GM19099 (cell line): ENCODE measurements around the gene ASIC4.

Experiments used
- POLR2A ChIP-seq: IDR thresholded peaks from 3 replicates; pipeline ENCODE4 v1.6.1; 2011; ENCODE audit warnings: low read depth; ENCODE audit not compliant: insufficient read length; ENCODE audit errors: extremely low read depth

The ASIC4 gene

DNA sequence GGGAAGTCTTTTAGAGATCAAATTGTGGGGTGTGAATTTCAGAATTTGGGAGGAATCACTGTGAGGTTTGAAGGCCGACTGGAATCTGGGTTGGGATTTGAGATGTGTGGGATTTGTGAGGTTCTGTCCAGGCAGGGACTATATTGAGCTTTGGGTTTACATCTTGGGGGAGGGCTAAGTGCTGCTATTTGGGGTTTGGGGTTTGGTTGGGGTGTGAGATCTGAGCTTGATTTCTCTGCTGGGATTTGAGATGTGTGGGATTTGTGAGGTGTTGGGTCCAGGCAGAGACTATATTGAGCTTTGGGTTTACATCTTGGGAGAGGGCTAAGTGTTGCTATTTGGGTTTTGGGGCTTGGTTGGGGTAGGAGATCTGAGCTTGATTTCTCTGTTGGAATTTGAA, 14.7 kb upstream of the ASIC4 start:
- TF ChIP-seq POLR2A, result no peak

DNA sequence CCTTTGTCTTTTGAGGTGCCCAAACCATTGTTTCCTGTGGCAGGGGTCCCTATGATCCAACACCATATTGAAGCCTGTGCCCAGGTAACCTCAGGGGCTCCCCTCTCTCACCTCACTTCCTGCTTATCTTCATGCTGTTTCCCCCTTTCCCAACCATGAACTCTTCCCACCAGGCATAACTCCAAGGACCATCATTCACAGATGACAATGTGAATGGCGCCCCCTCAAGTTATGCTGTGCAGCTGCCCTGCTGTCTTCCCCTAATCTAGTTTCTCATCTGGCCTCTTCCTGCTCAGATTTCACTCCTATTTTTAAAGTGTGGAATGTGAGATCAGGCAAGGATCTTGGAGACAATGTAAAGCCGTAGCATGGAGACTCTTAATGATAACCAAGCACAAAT, 14.1 kb upstream of the ASIC4 start:
- TF ChIP-seq POLR2A, result no peak

DNA sequence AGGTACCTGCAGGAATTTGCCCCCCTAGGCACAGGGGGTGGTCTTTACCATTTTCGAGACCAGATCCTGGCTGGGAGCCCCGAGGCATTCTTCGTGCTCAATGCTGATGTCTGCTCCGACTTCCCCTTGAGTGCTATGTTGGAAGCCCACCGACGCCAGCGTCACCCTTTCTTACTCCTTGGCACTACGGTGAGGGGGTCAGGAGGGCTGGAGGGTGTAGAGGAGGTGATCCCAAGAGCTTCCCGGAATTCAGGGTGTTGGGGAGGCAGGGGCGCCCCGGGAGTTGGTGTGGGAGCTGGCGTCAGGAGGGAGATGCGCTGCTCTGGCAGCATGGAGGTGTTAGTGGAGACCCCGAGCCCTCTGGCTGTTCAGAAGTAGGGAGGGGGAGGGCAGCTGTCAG, 12.4 kb upstream of the ASIC4 start:
- no peak for TF ChIP-seq POLR2A

DNA sequence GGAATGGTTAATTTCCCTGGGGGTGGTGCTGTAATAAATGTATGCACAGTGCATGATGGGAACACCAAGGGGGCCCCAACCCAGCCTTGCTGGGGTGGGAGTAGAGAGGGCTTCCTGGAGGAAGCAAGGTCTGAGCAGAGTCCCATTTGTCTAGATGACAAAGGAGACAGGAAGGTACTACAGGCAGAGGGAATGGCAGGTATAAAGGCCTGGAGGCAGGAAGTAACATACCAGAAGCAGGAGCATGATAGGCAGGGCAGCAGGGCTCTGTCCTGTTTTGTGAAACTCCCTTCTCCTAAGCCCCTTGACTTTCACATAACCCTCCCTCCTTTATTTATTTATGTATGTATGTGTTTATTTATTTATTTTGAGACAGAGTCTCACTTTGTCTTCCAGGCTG, 11.7 kb upstream of the ASIC4 start:
- TF ChIP-seq POLR2A, result no peak

GRCh38 chr2:219505585-219505984, 8.7 kb upstream of the ASIC4 start:
- no peak for TF ChIP-seq POLR2A

GRCh38 chr2:219506153-219506801, 8.0 kb upstream of the ASIC4 start:
- TF ChIP-seq POLR2A, result no peak

- TF ChIP-seq POLR2A, result no peak
Measured at GRCh38 chr2:219506802-219507526, 7.3 kb upstream of the ASIC4 start.

- no peak for TF ChIP-seq POLR2A
Measured at GRCh38 chr2:219507581-219508443, 6.5 kb upstream of the ASIC4 start.

GRCh38 chr2:219508444-219508734, 5.9 kb upstream of the ASIC4 start:
- TF ChIP-seq POLR2A, result no peak

- no peak for TF ChIP-seq POLR2A
Measured at GRCh38 chr2:219508971-219509779, 5.1 kb upstream of the ASIC4 start.

GRCh38 chr2:219509780-219510511, 4.3 kb upstream of the ASIC4 start:
- no peak for TF ChIP-seq POLR2A

DNA sequence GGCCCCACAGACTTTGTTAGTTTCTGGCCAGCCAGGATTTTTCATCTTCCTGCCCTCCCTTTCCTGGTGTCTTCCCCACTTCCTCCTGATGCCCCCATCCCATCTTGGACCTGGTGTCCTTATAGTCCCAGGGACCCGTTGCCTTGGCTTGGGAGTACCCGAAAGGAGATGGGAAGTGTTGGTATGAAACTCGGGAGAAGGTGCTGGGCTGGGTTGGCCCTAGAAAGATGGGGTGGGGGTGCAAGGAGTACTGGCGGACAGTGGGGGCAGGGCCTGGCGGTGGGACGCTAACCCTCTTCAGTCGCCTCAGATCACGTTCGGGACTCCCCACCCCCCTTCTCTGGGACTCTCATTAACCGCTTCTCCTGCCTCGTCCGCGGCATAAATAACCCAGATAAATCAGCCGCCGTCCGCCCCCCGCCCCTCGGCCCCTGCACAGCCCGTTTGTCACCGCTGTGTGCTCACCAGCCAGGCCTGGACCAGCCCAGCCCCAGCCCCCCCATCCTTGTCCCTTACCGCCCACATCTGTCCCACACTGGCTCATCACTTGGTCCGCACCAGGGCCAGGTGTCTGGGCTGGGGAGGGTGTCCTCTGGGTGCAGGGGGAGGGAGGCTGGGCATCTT, 3.7 kb upstream of the ASIC4 start:
- TF ChIP-seq POLR2A, result no peak

- no peak for TF ChIP-seq POLR2A
Measured at GRCh38 chr2:219511547-219512325, 2.5 kb upstream of the ASIC4 start.
